Measurements from ENCODE around the gene CDC14B.
"Not testable (repeated sequence)": the region's sequence is repeated elsewhere in the genome, so short reads cannot be mapped to it uniquely, and the experiment has no call there.

Gene CDC14B

GRCh38 chr9:96508227-96508940 lies 111.3 kb downstream of the CDC14B start:
- Histone ChIP-seq H3K79me2 (ENCODE audit: insufficient read depth, low read length) (no peaks in the 10 kb centered on the region), H3K27me3 (ENCODE audit: insufficient read depth, low read length, poor library complexity, severe bottlenecking) (no peaks in the 10 kb centered on the region), H3K9ac (ENCODE audit: low read depth, low read length, poor library complexity, severe bottlenecking) (no peak overlapping the region), H3K4me1 (ENCODE audit: insufficient read depth, low read length, poor library complexity, severe bottlenecking) (no peaks in the 10 kb centered on the region), H3K4me3 (ENCODE audit: low read length, poor library complexity, severe bottlenecking) (no peak overlapping the region), H3F3A (ENCODE audit: low read depth) (no peaks in the 10 kb centered on the region), H3K4me2 (ENCODE audit: low read depth, low read length, poor library complexity, severe bottlenecking) (no peak overlapping the region), H3K36me3 (ENCODE audit: insufficient read depth, low read length) (no peaks in the 10 kb centered on the region), H3K9me2 (replicated peaks; ENCODE audit: low read depth, low read length) (no peaks in the 10 kb centered on the region), H3K9me3 (ENCODE audit: insufficient read depth, low read depth, low read length) (no peaks in the 10 kb centered on the region), H4K20me1 (ENCODE audit: insufficient read depth, low read length, poor library complexity, severe bottlenecking) (no peaks in the 10 kb centered on the region), H2AFZ (ENCODE audit: low read length) (no peak overlapping the region)
- no peak for TF ChIP-seq EZH2phosphoT487 (IDR thresholded peaks at IDR 0.05; ENCODE audit: borderline replicate concordance)
- TF ChIP-seq, protein P1, sequence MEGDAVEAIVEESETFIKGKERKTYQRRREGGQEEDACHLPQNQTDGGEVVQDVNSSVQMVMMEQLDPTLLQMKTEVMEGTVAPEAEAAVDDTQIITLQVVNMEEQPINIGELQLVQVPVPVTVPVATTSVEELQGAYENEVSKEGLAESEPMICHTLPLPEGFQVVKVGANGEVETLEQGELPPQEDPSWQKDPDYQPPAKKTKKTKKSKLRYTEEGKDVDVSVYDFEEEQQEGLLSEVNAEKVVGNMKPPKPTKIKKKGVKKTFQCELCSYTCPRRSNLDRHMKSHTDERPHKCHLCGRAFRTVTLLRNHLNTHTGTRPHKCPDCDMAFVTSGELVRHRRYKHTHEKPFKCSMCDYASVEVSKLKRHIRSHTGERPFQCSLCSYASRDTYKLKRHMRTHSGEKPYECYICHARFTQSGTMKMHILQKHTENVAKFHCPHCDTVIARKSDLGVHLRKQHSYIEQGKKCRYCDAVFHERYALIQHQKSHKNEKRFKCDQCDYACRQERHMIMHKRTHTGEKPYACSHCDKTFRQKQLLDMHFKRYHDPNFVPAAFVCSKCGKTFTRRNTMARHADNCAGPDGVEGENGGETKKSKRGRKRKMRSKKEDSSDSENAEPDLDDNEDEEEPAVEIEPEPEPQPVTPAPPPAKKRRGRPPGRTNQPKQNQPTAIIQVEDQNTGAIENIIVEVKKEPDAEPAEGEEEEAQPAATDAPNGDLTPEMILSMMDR (conservative IDR thresholded peaks at IDR 0.05; ENCODE audit: low read length): no peak

DNA sequence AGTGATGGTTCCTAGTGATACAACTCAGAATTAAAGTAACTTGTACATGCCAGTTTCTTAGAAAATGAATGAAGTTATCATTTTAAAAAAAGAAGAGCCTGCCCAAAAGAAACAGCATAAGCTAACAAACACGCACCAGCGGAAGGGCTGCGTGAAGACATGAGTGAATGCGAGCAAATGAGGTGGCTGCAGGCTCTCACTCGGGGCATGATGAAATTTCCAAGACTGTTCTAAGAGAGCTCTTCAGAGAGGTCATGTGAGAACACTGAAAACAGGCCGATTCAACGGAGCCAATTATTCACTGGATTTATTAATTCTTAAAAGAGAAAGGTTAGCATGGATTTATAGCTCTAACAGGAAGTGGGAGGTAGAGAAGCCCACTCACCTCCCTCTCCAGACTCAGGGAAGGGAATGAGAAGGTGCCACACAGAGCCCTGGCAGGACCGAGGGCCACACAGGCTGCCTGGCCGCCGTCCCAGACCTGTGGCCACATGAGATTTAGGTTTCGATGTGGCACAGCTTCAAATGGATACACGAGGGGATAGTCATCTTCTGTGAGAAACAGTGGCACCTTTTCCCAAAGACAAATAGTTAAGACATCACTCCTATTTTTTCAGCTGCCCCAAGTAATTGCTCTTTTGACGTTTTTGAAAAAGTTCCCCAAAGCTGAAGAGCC lies 114.2 kb downstream of the CDC14B start:
- Histone ChIP-seq H3K79me2 (ENCODE audit: insufficient read depth, low read length) (no peaks in the 10 kb centered on the region), H3K4me1 (ENCODE audit: insufficient read depth, low read length, poor library complexity, severe bottlenecking) (no peaks in the 10 kb centered on the region), H3K9me2 (replicated peaks; ENCODE audit: low read depth, low read length) (no peaks in the 10 kb centered on the region), H3K36me3 (ENCODE audit: insufficient read depth, low read length) (no peaks in the 10 kb centered on the region), H4K20me1 (ENCODE audit: insufficient read depth, low read length, poor library complexity, severe bottlenecking) (no peaks in the 10 kb centered on the region), H3K9ac (ENCODE audit: low read depth, low read length, poor library complexity, severe bottlenecking) (no peak overlapping the region), H3K27me3 (ENCODE audit: insufficient read depth, low read length, poor library complexity, severe bottlenecking) (no peaks in the 10 kb centered on the region), H3K4me3 (ENCODE audit: low read length, poor library complexity, severe bottlenecking) (no peak overlapping the region), H2AFZ (ENCODE audit: low read length) (no peak overlapping the region), H3F3A (ENCODE audit: low read depth) (no peaks in the 10 kb centered on the region), H3K4me2 (ENCODE audit: low read depth, low read length, poor library complexity, severe bottlenecking) (no peak overlapping the region), H3K9me3 (ENCODE audit: insufficient read depth, low read depth, low read length) (no peaks in the 10 kb centered on the region)
- no peak for TF ChIP-seq EZH2phosphoT487 (IDR thresholded peaks at IDR 0.05; ENCODE audit: borderline replicate concordance)
- TF ChIP-seq, protein P1 (conservative IDR thresholded peaks at IDR 0.05; ENCODE audit: low read length): no peak

- Histone ChIP-seq H3K4me1 (ENCODE audit: insufficient read depth, low read length, poor library complexity, severe bottlenecking) (no peaks in the 10 kb centered on the region), H3K9me2 (replicated peaks; ENCODE audit: low read depth, low read length) (no peaks in the 10 kb centered on the region), H3K9me3 (ENCODE audit: insufficient read depth, low read depth, low read length) (no peaks in the 10 kb centered on the region), H3K79me2 (ENCODE audit: insufficient read depth, low read length) (no peaks in the 10 kb centered on the region), H4K20me1 (ENCODE audit: insufficient read depth, low read length, poor library complexity, severe bottlenecking) (no peaks in the 10 kb centered on the region), H3K36me3 (ENCODE audit: insufficient read depth, low read length) (no peaks in the 10 kb centered on the region), H3K4me3 (ENCODE audit: low read length, poor library complexity, severe bottlenecking) (no peak overlapping the region), H3K4me2 (ENCODE audit: low read depth, low read length, poor library complexity, severe bottlenecking) (no peak overlapping the region), H3F3A (ENCODE audit: low read depth) (no peaks in the 10 kb centered on the region), H3K27me3 (ENCODE audit: insufficient read depth, low read length, poor library complexity, severe bottlenecking) (no peaks in the 10 kb centered on the region), H2AFZ (ENCODE audit: low read length) (no peak overlapping the region), H3K9ac (ENCODE audit: low read depth, low read length, poor library complexity, severe bottlenecking) (no peak overlapping the region)
- TF ChIP-seq EZH2phosphoT487 (IDR thresholded peaks at IDR 0.05; ENCODE audit: borderline replicate concordance): no peak
- TF ChIP-seq, protein P1 (conservative IDR thresholded peaks at IDR 0.05; ENCODE audit: low read length): no peak
These were observed 115.7 kb downstream of the CDC14B start for GRCh38 chr9:96503918-96504317.

- H3K27me3 ChIP-seq (ENCODE audit: insufficient read depth, low read length, poor library complexity, severe bottlenecking); H3K9me3 ChIP-seq (ENCODE audit: insufficient read depth, low read depth, low read length); H3F3A ChIP-seq (ENCODE audit: low read depth); H3K4me1 ChIP-seq (ENCODE audit: insufficient read depth, low read length, poor library complexity, severe bottlenecking); H4K20me1 ChIP-seq (ENCODE audit: insufficient read depth, low read length, poor library complexity, severe bottlenecking); H3K4me3 ChIP-seq (ENCODE audit: low read length, poor library complexity, severe bottlenecking); H3K79me2 ChIP-seq (ENCODE audit: insufficient read depth, low read length); H3K9me2 ChIP-seq (replicated peaks; ENCODE audit: low read depth, low read length); H2AFZ ChIP-seq (ENCODE audit: low read length); H3K36me3 ChIP-seq (ENCODE audit: insufficient read depth, low read length); H3K4me2 ChIP-seq (ENCODE audit: low read depth, low read length, poor library complexity, severe bottlenecking); H3K9ac ChIP-seq (ENCODE audit: low read depth, low read length, poor library complexity, severe bottlenecking): not testable (repeated sequence)
These were observed 116.3 kb downstream of the CDC14B start for GRCh38 chr9:96503374-96503748.

All from Loucy (cell line).